Kidney capillary endothelial cell (primary cell): ENCODE measurements around the gene COMTD1.
"Not testable (repeated sequence)": the region's sequence is repeated elsewhere in the genome, so short reads cannot be mapped to it uniquely, and the experiment has no call there.

ENCODE experiments used
- DNase-seq: peaks from one replicate; pipeline ENCODE4 v3.0.0-alpha.2; 2018; ENCODE audit warnings: low spot score

Gene COMTD1

DNA sequence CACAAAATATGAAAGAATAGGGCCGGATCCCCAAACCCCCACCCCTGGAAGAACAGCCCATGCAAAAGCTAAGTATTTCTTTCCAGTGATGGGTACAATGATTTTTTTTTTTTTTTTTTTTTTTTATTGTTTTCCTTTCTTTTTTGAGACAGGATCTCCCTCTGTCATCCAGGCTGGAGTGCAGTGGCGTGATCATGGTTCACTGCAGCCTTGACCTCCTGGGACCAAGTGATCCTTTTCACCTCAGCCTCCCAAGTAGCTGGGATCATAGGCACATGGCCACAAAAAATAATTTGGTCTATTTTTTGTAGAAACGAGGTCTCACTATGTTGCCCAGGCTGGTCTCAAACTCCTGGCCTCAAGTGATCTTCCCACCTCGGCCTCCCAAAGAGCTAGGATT, 41.1 kb downstream of the COMTD1 start:
- not testable (repeated sequence) for DNase-seq

DNA sequence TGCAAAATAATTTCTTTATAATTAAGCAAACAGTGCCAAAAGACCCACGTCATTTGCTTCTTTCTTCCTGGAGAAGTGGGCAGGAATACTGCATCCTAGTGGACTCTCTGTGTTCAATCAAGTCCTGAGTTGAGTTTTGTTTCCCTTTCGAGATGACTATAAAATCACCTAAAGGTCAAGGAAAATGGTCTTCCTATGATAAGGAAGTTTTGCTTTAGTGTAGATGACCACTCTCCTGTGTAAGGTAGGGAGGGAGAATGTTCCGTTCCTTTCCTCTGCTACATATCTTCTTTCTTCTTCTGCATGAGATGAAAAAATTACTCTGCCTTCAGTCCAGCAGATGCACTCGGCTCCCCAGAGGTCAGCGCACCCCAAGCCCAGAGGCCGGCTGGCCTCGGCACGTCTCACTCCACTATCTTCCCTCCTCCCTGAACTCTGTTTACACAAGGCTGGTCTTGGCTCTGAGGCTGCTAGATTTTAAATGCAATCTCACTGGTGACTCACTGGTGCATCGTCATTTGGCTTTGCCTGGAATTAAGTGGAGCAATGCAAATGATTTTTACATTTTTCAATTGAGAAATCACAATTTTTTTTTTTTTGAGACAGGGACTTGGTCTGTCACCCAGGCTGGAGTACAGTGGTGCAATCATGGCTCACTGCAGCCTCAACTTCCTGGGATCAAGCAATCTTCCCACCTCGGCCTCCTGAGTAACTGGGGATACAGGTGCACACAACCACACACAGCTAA, 43.8 kb downstream of the COMTD1 start:
- no peak for DNase-seq

DNA sequence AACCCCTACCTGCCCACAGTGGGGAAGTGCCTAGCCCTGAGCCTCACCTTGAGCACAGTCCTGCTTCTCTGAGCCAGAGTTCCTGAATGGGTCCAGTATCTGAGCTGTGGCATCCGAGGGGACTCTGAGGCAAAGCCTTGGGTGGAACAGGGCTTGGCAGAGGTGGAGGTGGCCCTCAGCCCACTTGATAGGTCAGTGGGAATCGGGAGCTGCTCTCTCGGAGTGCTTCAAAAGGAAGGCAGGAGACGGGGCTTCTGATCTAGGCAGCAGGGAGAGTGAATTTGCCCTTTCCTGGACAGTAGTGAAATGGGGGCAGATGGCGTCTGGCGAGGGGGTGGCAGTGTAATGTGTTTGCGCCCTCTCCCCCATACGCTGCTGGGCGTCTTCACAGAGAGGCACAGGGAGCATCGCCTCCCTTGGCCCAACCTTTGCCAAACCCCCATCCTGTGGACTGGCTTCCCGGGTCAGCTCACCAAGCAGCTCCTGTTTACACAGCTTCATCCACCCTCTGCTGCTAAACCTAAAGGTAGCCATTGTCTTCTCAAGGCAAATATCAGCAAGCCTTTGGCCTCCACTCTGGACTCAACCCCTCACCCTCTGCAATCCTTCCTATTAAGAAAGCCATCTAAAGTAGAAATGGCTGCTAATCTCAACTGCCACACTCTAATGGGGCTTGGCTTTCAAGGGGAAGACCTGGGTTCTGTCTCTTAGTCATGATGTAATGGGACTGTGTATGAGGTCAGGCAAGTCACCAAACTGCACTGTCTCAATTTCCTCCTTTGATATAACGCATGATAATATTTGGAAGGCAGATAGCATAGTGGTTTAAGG, 46.3 kb downstream of the COMTD1 start:
- DNase-seq: no peak

DNA sequence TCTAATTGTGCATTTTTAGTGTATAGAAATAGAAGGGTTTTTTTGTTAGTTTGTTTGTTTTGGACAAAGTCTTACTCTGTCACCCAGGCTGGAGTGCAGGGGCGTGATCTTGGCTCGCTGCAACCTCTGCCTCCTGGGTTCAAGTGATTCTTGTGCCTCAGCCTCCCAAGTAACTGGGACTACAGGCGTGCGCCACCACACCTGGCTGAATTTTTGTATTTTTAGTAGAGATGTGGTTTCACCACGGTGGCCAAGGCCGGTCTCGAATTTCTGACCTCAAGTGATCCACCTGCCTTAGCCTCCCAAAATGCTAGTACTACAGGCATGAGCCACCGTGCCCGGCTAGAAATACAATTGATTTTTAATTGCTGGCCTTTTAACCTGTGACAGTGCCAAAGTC, 47.2 kb downstream of the COMTD1 start:
- DNase-seq: not testable (repeated sequence)

DNA sequence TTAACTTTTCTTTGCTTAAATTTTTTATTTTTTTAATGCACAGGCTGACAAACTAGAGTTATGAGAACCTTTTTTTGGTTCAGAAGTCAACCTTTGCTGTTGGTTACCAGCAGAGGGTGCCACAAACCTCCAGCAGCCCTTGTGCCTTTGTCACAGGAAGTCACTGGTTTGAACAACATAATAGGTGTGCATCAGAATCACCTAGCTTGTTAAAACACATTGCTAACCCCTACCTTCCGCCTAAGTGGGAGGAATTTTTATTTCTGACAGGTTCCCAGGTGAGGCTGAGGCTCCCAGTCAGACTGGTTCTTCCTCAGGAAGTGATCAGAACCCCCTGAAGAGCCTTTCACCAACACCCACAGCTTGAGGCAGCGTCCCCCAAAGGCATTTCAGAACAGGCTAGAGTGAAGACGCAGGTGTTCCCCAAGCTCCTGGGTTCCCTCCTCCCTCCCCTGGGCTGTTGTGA, 47.8 kb downstream of the COMTD1 start:
- peak; percentile 44 for DNase-seq

DNA sequence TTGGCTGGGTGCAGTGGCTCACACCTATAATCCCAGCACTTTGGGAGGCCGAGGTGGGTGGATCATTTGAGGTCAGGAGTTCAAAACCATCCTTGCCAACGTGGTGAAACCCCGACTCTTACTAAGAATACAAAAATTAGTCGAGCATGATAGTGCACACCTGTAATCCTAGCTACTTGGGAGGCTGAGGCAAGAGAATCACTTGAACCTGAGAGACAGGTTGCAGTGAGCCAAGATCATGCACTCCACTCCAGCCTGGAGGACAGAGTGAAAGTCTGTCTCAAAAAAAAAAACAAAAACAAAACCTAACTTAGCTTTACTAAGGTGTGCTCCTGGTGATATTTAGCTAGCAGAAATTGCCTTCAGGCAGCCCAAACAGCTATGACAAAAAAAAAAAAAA, 49.4 kb downstream of the COMTD1 start:
- no peak for DNase-seq
